Epithelial cell of proximal tubule (primary cell): ENCODE measurements around the gene WFDC9. TPM values are rescaled to one million over a fixed set of nuclear protein-coding genes. Genes with fewer than 3 reads are reported as not detected.
"Not testable (repeated sequence)": the region's sequence is repeated elsewhere in the genome, so short reads cannot be mapped to it uniquely, and the experiment has no call there.

Experiments
- DNase-seq: peaks from one replicate; pipeline ENCODE4 v3.0.0-alpha.2; 2011; ENCODE audit warnings: low read depth
- H3K4me3 ChIP-seq: 2 replicates; pipeline ENCODE4 v1.5.1; 2011; ENCODE audit warnings: low read depth, mild to moderate bottlenecking, low read length
- CTCF ChIP-seq: conservative IDR thresholded peaks from 2 replicates; pipeline ENCODE4 v1.5.1; 2012; ENCODE audit warnings: low read depth, mild to moderate bottlenecking, low read length
- total RNA-seq: library from RNA; depleted of rRNA; stranded (reverse); fragments of >200 nt; gene quantifications from 2 replicates; pipeline ENCODE4 v1.2.3, GENCODE V29; 2015

The WFDC9 gene
- total RNA-seq, 1 donor from 2014 or later, result not detected

GRCh38 chr20:45592574-45593189 lies 38.4 kb downstream of the WFDC9 start:
- no peak overlapping the region for H3K4me3 ChIP-seq

GRCh38 chr20:45589725-45590124 lies 41.4 kb downstream of the WFDC9 start:
- peak; percentile 27 for DNase-seq
- no peak for TF ChIP-seq CTCF
- H3K4me3 ChIP-seq, result no peak overlapping the region

More at GRCh38 chr20:45592574-45593189, 38.4 kb downstream of the WFDC9 start:
- TF ChIP-seq CTCF, result peak; percentile 76
- no peak for DNase-seq

GRCh38 chr20:45588800-45589199 lies 42.3 kb downstream of the WFDC9 start:
- no peak overlapping the region for H3K4me3 ChIP-seq
- no peak for TF ChIP-seq CTCF
- DNase-seq, result no peak

GRCh38 chr20:45585986-45586385 lies 45.1 kb downstream of the WFDC9 start:
- DNase-seq, H3K4me3 ChIP-seq: not testable (repeated sequence)

- not testable (repeated sequence) for DNase-seq, H3K4me3 ChIP-seq
Measured at GRCh38 chr20:45584294-45584693, 46.8 kb downstream of the WFDC9 start.

- H3K4me3 ChIP-seq, result no peak overlapping the region
- no peak for TF ChIP-seq CTCF
- DNase-seq, result no peak
Measured at GRCh38 chr20:45583502-45583901, 47.6 kb downstream of the WFDC9 start.

- no peak for DNase-seq
- H3K4me3 ChIP-seq, result no peak overlapping the region
- TF ChIP-seq CTCF, result no peak
Measured at GRCh38 chr20:45581702-45582101, 49.4 kb downstream of the WFDC9 start.

GRCh38 chr20:45579184-45579583 lies 51.9 kb downstream of the WFDC9 start, which contains the start of gene WFDC8:
Gene WFDC8 (minus strand): TSS chr20:45579284. CDS start chr20:45579247, 37 bp downstream.
- no peak within 1 kb of the TSS for H3K4me3 ChIP-seq
- no peak for TF ChIP-seq CTCF
- DNase-seq, result no peak
